A673 (cell line): Measurements from ENCODE around the gene COPS7A.

Source experiments
- CTCF ChIP-seq: fragments of 300-800, 200-600 bp; sonication (generic); conservative IDR thresholded peaks from 2 replicates; pipeline ENCODE4 v1.5.1; 2017; ENCODE audit warnings: low read depth, mild to moderate bottlenecking, antibody characterized with exemption, low read length, moderate library complexity, mixed read lengths
- EZH2 ChIP-seq: fragments of 200-600 bp; sonication (generic); IDR thresholded peaks from 2 replicates; pipeline ENCODE4 v1.6.1; 2017; ENCODE audit warnings: borderline replicate concordance, low read depth, mild to moderate bottlenecking, mixed read lengths, antibody characterized with exemption, low read length; ENCODE audit not compliant: poor library complexity, severe bottlenecking

GRCh38 chr12:6773590-6774351 is 49.9 kb downstream of the COPS7A start:
- TF ChIP-seq CTCF = no peak
- no peak for TF ChIP-seq EZH2
